Measurements from ENCODE around the gene HMGN5.

HMGN5 gene

DNA sequence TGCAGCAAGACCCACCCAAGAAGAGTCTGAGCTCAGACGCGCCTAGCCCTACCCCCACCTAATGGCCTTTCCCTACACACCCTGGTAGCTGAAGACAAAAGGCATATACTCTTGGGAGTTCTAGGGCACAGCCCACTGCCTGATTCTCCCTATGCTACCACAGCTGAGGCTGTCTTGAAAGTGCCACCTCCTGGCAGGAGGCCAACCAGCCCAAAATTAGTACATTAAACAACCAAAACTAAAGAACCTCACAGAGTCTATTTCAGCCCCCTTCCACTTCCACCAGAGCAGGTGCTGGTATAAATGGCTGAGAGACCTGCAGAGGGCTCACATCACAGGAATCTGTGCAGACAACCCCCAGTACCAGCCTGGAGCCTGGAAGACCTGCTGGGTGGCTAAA is 119.1 kb downstream of the HMGN5 start:
- no peak overlapping the region for H3K4me3 ChIP-seq (ENCODE audit: low read depth, low read length)
- TF ChIP-seq, protein P1, sequence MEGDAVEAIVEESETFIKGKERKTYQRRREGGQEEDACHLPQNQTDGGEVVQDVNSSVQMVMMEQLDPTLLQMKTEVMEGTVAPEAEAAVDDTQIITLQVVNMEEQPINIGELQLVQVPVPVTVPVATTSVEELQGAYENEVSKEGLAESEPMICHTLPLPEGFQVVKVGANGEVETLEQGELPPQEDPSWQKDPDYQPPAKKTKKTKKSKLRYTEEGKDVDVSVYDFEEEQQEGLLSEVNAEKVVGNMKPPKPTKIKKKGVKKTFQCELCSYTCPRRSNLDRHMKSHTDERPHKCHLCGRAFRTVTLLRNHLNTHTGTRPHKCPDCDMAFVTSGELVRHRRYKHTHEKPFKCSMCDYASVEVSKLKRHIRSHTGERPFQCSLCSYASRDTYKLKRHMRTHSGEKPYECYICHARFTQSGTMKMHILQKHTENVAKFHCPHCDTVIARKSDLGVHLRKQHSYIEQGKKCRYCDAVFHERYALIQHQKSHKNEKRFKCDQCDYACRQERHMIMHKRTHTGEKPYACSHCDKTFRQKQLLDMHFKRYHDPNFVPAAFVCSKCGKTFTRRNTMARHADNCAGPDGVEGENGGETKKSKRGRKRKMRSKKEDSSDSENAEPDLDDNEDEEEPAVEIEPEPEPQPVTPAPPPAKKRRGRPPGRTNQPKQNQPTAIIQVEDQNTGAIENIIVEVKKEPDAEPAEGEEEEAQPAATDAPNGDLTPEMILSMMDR (IDR thresholded peaks at IDR 0.05; ENCODE audit: insufficient read depth, low read depth, low read length, missing control alignments): no peak
- DNase-seq (ENCODE audit: low read depth): no peak

All from GM12865 (cell line).